HG03378 (cell line): ENCODE measurements around the gene HOXA9.

Experiments
- ATAC-seq: cut with Tn5 transposase; IDR thresholded peaks from one replicate; pipeline ENCODE4 v1.9.1; 2021; ENCODE audit warnings: mild to moderate bottlenecking, moderate library complexity; ENCODE audit not compliant: unreplicated experiment

Gene HOXA9

DNA sequence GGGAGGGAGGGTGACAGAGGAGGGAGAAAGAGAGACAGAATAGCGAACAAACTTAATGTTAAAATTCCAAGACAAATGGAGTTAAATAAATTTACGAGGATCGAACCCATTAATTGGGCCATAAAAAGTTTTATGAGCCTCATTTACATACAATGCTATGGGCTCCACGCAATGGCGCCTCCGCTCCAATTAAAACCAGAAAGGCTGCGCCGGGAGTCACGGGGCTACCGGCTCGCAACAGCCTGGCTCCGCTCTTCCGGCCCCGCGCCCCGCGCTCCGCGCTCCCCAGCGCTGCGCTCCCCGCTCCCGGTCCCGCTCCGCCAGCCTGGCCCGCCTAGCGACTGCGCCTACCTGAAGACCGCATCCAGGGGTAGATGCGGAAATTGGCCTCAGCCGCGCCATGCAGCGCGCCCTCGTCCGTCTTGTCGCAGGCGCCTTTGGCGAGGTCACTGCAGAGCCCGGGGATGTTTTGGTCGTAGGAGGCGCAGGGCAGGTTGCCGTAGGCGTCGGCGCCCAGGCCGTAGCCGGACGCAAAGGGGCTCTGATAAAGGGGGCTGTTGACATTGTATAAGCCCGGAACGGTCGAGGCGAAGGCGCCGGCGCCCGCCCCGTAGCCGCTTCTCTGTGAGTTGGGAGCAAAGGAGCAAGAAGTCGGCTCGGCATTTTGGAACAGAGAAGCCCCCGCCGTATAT is 9.4 kb downstream of the HOXA9 start:
- no peak for ATAC-seq

GRCh38 chr7:27154901-27155815 is 10.2 kb downstream of the HOXA9 start:
- no peak for ATAC-seq

- no peak for ATAC-seq
Measured at GRCh38 chr7:27154369-27154768, 11.0 kb downstream of the HOXA9 start.

DNA sequence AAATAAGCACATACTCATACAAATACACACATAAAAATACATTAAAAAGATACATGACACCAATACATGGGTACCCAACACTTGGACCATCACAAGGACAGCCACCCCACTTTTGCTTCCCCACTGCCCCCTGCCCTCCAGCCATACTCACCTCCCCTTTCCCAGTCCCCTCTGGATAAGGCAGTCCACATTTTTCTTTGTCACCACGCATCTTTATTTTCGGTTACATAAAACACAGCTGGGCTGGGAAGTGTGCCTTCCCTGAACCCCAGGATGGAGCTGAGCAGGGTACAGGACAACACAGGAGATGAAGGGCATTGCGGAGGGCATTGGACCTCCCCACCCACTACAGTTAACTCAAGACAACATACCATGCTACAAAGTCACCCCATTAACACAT is 11.8 kb downstream of the HOXA9 start:
- ATAC-seq = no peak

GRCh38 chr7:27152816-27153442 is 12.4 kb downstream of the HOXA9 start:
- ATAC-seq = no peak

GRCh38 chr7:27151931-27152815 is 13.2 kb downstream of the HOXA9 start, which contains the start of gene HOXA3:
Gene HOXA3 (minus strand): TSS chr7:27152583. CDS start chr7:27110640, 41,943 bp downstream.
- ATAC-seq = no peak

DNA sequence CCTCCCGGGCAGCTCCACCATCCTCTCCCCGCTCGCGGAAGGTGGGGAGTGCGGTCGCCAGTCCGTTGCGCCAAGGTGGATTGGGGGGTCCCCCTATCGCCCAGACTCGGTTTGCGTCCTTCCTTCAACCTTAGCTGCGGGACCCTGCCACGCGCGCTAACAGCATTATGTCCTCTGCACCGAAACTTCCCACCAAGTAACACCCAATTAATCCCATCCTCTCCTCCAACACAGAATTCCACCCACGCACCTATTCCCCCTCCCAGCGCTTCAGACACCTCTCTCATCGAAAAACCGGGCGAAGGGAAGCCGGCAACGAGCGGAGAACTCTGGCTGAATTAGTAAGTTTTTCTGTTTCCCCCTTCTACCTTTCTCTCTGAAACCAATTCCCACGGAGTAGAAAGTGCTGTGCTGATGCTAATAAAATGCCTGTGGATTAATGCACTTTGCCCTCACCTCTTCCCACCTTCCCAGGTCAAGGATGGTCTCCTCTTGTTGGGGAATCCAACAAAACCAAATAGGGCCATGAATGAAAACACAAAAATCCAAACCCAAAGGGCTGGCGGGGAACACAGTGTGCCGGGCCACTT is 13.9 kb downstream of the HOXA9 start:
- ATAC-seq = no peak

GRCh38 chr7:27150568-27151340 is 14.6 kb downstream of the HOXA9 start:
- ATAC-seq = peak; percentile 59

GRCh38 chr7:27149842-27150567 is 15.3 kb downstream of the HOXA9 start:
- no peak for ATAC-seq

DNA sequence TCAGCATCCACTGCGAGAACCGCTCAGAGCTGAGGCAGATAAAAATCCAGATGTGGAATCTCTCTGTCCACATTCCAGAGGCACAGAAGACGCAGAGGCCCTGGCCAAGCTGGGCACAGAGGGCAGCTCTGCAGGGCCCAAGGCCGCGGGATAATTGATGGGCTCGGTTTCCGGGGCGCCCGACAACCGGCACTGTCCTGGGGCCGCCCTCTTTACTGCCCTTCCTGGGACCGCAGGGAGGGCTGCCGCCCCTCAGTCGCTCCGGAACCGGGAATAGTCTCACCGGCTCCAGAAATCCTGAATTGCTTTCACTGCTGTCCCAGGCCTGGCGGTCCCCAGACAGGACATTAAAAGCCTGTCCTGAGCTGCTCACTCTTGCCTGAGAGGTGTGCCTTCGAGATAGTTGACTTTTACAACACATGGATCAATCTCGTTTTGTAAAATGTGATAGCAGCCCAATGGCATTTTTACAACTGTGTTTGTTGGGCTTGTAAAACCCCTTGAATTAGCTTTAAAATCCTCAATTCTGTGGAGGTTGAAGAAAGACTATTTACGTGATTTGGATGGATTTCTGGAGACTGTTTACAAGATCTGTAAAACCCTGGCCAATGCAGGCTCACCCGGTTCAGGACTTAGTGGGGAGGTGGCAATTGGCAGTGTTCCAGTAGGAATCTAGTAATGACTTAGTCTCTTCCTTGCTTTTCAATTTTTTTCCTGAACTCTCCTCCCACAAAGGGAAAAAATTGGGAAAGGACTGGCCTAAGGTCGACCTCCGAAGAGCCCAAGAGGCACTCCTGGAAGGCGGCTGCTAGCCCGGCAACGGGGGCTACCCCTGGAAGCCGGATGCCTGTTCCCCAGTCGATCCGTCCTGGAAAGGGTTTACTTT is 16.3 kb downstream of the HOXA9 start:
- ATAC-seq = no peak

GRCh38 chr7:27148031-27148755 is 17.1 kb downstream of the HOXA9 start:
- no peak for ATAC-seq

- ATAC-seq = no peak
Measured at GRCh38 chr7:27147199-27148030, 17.9 kb downstream of the HOXA9 start, which contains the start of gene HOXA6. Gene HOXA6 (minus strand): TSS chr7:27147774. CDS start chr7:27147749, 25 bp downstream.

DNA sequence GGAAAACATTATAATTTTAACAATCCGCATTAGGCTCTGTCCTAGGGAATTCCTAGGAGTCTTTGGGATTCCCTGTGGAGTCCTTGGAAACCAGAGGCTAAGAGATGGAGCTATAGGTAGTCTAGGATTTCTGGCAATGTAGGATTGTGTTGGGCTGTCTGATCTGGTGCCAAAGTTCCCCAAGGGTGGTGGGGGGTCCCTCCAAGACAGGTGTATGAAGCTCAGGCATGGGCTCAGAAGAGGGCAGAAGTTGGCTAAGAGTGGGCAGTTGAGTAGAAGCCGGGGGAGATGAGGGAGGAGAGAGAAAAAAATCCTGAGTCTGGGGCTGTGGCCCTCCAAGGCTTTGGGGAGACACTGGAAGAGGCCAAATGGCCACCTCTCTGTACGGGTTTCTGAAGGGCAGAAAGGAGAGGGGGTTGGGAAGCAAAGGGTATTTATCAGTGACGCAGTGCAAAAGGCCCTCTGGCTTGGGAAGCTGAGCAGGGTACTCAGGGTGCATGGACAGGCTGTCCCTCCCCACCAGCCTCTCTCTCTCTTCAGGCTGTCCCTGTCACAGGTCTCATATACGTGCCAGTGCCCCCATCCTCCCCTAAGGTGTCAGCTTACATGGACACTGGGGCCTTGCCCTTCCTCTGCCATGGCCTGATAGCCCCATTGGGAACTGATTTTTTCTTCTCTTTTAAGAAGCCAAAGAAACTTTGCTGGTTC is 18.7 kb downstream of the HOXA9 start:
- no peak for ATAC-seq

DNA sequence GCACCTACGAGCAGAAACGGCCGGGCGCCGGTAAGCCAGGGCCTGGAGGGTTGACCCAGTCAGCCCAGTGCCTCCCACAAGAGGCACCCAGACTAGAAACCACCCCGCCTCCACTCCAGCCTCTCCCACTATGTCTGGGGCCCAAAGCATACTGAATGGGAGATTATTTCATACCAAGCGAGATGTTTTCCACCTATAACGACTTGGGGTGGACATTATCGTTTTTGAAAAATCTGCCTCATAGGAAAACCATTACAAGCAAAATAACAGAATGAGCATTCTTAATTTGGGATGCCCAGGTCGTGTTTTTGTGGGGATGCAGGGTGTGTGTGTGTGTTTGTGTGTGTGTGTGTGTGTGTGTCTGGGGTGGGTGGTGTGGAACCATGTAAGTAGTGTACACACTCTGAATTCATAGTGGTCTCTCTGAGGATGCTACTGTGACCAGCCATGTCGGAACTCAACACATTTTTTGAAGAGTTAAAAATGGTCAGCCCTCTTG is 19.4 kb downstream of the HOXA9 start:
- ATAC-seq = no peak

GRCh38 chr7:27145165-27145913 is 20.0 kb downstream of the HOXA9 start:
- no peak for ATAC-seq
